NCI-H146 treated with DMSO at 0.1 percent for 48 hours (cell line): ENCODE results near the gene CXCL1.
"Not testable (repeated sequence)": the region's sequence is repeated elsewhere in the genome, so short reads cannot be mapped to it uniquely, and the experiment has no call there.

ENCODE experiments used
- DNase-seq: peaks from one replicate; lab custom pipeline; 2025; ENCODE audit not compliant: unreplicated experiment; lab: John Stamatoyannopoulos, UW

Gene CXCL1

GRCh38 chr4:73874386-73874785 lies 5.2 kb downstream of the CXCL1 start:
- no peak for DNase-seq

- no peak for DNase-seq
Measured at GRCh38 chr4:73875401-73875800, 6.2 kb downstream of the CXCL1 start.

- no peak for DNase-seq
Measured at GRCh38 chr4:73883306-73883705, 14.1 kb downstream of the CXCL1 start.

- no peak for DNase-seq
Measured at GRCh38 chr4:73885574-73886267, 16.5 kb downstream of the CXCL1 start.

- DNase-seq = no peak
Measured at GRCh38 chr4:73891326-73891725, 22.1 kb downstream of the CXCL1 start.

- DNase-seq = no peak
Measured at GRCh38 chr4:73891739-73892405, 22.7 kb downstream of the CXCL1 start.

GRCh38 chr4:73892966-73893365 lies 23.8 kb downstream of the CXCL1 start:
- no peak for DNase-seq

GRCh38 chr4:73894001-73894400 lies 24.8 kb downstream of the CXCL1 start:
- DNase-seq = no peak

- DNase-seq = no peak
Measured at GRCh38 chr4:73895201-73896175, 26.3 kb downstream of the CXCL1 start.

- no peak for DNase-seq
Measured at GRCh38 chr4:73896416-73896815, 27.2 kb downstream of the CXCL1 start.

GRCh38 chr4:73897380-73898136 lies 28.4 kb downstream of the CXCL1 start:
- DNase-seq = no peak

- not testable (repeated sequence) for DNase-seq
Measured at GRCh38 chr4:73899338-73899737, 30.1 kb downstream of the CXCL1 start.

GRCh38 chr4:73901031-73901430 lies 31.8 kb downstream of the CXCL1 start:
- DNase-seq = no peak

GRCh38 chr4:73902038-73902637 lies 32.9 kb downstream of the CXCL1 start:
- DNase-seq = no peak

GRCh38 chr4:73902817-73903547 lies 33.8 kb downstream of the CXCL1 start:
- no peak for DNase-seq

- no peak for DNase-seq
Measured at GRCh38 chr4:73904491-73904890, 35.3 kb downstream of the CXCL1 start.

- no peak for DNase-seq
Measured at GRCh38 chr4:73908965-73909364, 39.8 kb downstream of the CXCL1 start.

GRCh38 chr4:73911746-73912145 lies 42.6 kb downstream of the CXCL1 start:
- DNase-seq = no peak

GRCh38 chr4:73912191-73912590 lies 43.0 kb downstream of the CXCL1 start:
- DNase-seq = no peak

GRCh38 chr4:73914071-73914470 lies 44.9 kb downstream of the CXCL1 start:
- DNase-seq = no peak
